ENCODE data around the gene SLCO2A1. TPM values are rescaled to one million over a fixed set of nuclear protein-coding genes. Genes with fewer than 3 reads are reported as not detected.
A peak's percentile ranks its signal among the peaks of the same experiment; 100 is the strongest.

SLCO2A1 gene
- total and polyA plus RNA-seq, 2 experiments from 2014 or later, result 0.22 to 4.8 TPM

GRCh38 chr3:133930341-133930933 is 99.3 kb downstream of the SLCO2A1 start:
- no peak overlapping the region for H3K4me2 ChIP-seq (ENCODE audit: unreplicated experiment)
- H3F3A ChIP-seq (ENCODE audit: insufficient read depth), result no peaks in the 10 kb centered on the region
- H3K4me3 ChIP-seq, result no peak overlapping the region
- H3K27me3 ChIP-seq (replicated peaks; ENCODE audit: insufficient read depth), result no peaks in the 10 kb centered on the region
- H3K79me2 ChIP-seq (ENCODE audit: insufficient read depth), result no peaks in the 10 kb centered on the region
- 0 out of 2 replicates have a peak, but pooled peaks cover 2% of the 10 kb centered on the region for H3K4me1 ChIP-seq (ENCODE audit: insufficient read depth)
- no peaks in the 10 kb centered on the region for H3K9me2 ChIP-seq (ENCODE audit: insufficient read depth)
- WGBS, 2 experiments (ENCODE audit: low coverage in 1 of 2, low lambda C conversion rate in 2 of 2, missing lambda C conversion rate in 2 of 2), result 72 to 85% methylated on average over 1 of the region's 1 CpG
- DNase-seq, result peak; percentile 87
- no peak overlapping the region for H3K9ac ChIP-seq
- H3K9me3 ChIP-seq (ENCODE audit: low read depth), result no peaks in the 10 kb centered on the region
- H4K20me1 ChIP-seq (ENCODE audit: insufficient read depth), result no peaks in the 10 kb centered on the region
- in situ Hi-C loops (cut with MboI), result loop anchor here (10.0 to 25.0 kb wide), 2 partner anchors 264 to 557 kb away; partner anchors contain the start of genes ANAPC13 and CEP63
- no peak overlapping the region for H3K27ac ChIP-seq
- H3K36me3 ChIP-seq (ENCODE audit: low read depth), result no peaks in the 10 kb centered on the region
- H2AFZ ChIP-seq, result no peak overlapping the region
- no peak for TF ChIP-seq EZH2phosphoT487 (IDR thresholded peaks at IDR 0.05; ENCODE audit: insufficient read depth, low read depth)
- TF ChIP-seq EZH2 (IDR thresholded peaks at IDR 0.05; ENCODE audit: insufficient read depth, poor library complexity, severe bottlenecking), result no peak

- Histone ChIP-seq H4K20me1 (ENCODE audit: insufficient read depth) (no peaks in the 10 kb centered on the region), H3K4me3 (no peak overlapping the region), H3K4me1 (ENCODE audit: insufficient read depth) (0 out of 2 replicates have a peak, but pooled peaks cover 3% of the 10 kb centered on the region), H3F3A (ENCODE audit: insufficient read depth) (no peaks in the 10 kb centered on the region), H3K36me3 (ENCODE audit: low read depth) (no peaks in the 10 kb centered on the region), H3K79me2 (ENCODE audit: insufficient read depth) (no peaks in the 10 kb centered on the region), H3K9me2 (ENCODE audit: insufficient read depth) (no peaks in the 10 kb centered on the region), H3K27me3 (replicated peaks; ENCODE audit: insufficient read depth) (no peaks in the 10 kb centered on the region), H3K4me2 (ENCODE audit: unreplicated experiment) (no peak overlapping the region), H3K27ac (no peak overlapping the region), H3K9ac (no peak overlapping the region), H2AFZ (no peak overlapping the region), H3K9me3 (ENCODE audit: low read depth) (no peaks in the 10 kb centered on the region)
- no peak for TF ChIP-seq EZH2phosphoT487 (IDR thresholded peaks at IDR 0.05; ENCODE audit: insufficient read depth, low read depth)
- TF ChIP-seq EZH2 (IDR thresholded peaks at IDR 0.05; ENCODE audit: insufficient read depth, poor library complexity, severe bottlenecking), result no peak
- WGBS, 2 experiments (ENCODE audit: low coverage in 1 of 2, low lambda C conversion rate in 2 of 2, missing lambda C conversion rate in 2 of 2), result 86 to 89% methylated on average over 14 of the region's 14 CpGs
- in situ Hi-C loops (cut with MboI), result loop anchor here (5.0 to 25.0 kb wide), 2 partner anchors 107 to 558 kb away; partner anchors contain the start of genes ANAPC13 and CEP63
- no peak for DNase-seq
These were observed 100.7 kb downstream of the SLCO2A1 start for GRCh38 chr3:133928903-133929607.

- Histone ChIP-seq H3K27ac (no peak overlapping the region), H3K9me3 (ENCODE audit: low read depth) (no peaks in the 10 kb centered on the region), H2AFZ (no peak overlapping the region), H3K4me1 (ENCODE audit: insufficient read depth) (0 out of 2 replicates have a peak, but pooled peaks cover 8% of the 10 kb centered on the region), H3F3A (ENCODE audit: insufficient read depth) (no peaks in the 10 kb centered on the region), H3K4me2 (ENCODE audit: unreplicated experiment) (peak overlapping the region; percentile 75), H3K27me3 (replicated peaks; ENCODE audit: insufficient read depth) (no peaks in the 10 kb centered on the region), H3K9me2 (ENCODE audit: insufficient read depth) (no peaks in the 10 kb centered on the region), H3K79me2 (ENCODE audit: insufficient read depth) (no peaks in the 10 kb centered on the region), H4K20me1 (ENCODE audit: insufficient read depth) (no peaks in the 10 kb centered on the region), H3K9ac (no peak overlapping the region), H3K4me3 (0 out of 2 replicates have a peak overlapping the region, but pooled peaks have one; percentile 66), H3K36me3 (ENCODE audit: low read depth) (no peaks in the 10 kb centered on the region)
- TF ChIP-seq EZH2 (IDR thresholded peaks at IDR 0.05; ENCODE audit: insufficient read depth, poor library complexity, severe bottlenecking) (no peak), EZH2phosphoT487 (IDR thresholded peaks at IDR 0.05; ENCODE audit: insufficient read depth, low read depth) (no peak)
- DNase-seq, result no peak
- WGBS, 2 experiments (ENCODE audit: low coverage in 1 of 2, low lambda C conversion rate in 2 of 2, missing lambda C conversion rate in 2 of 2), result 82 to 83% methylated on average over 20 of the region's 20 CpGs
- in situ Hi-C loops (cut with MboI), result loop anchor here (5.0 to 25.0 kb wide), 2 partner anchors 106 to 559 kb away; partner anchors contain the start of genes ANAPC13 and CEP63
These were observed 101.4 kb downstream of the SLCO2A1 start for GRCh38 chr3:133928136-133928893.

- no peaks in the 10 kb centered on the region for H3K36me3 ChIP-seq (ENCODE audit: low read depth)
- peak overlapping the region; percentile 40; the same call in 1 of the 2 replicates for H3K9ac ChIP-seq
- 9 to 10% methylated on average over 25 to 31 of the region's 51 CpGs for WGBS, 2 experiments (ENCODE audit: low coverage in 1 of 2, low lambda C conversion rate in 2 of 2, missing lambda C conversion rate in 2 of 2)
- H3F3A ChIP-seq (ENCODE audit: insufficient read depth), result no peaks in the 10 kb centered on the region
- TF ChIP-seq EZH2 (IDR thresholded peaks at IDR 0.05; ENCODE audit: insufficient read depth, poor library complexity, severe bottlenecking), result no peak
- no peak for TF ChIP-seq EZH2phosphoT487 (IDR thresholded peaks at IDR 0.05; ENCODE audit: insufficient read depth, low read depth)
- peak overlapping the region; percentile 66 for H3K4me3 ChIP-seq
- in situ Hi-C loops (cut with MboI), result loop anchor here (5.0 to 25.0 kb wide), 2 partner anchors 105 to 560 kb away; partner anchors contain the start of genes ANAPC13 and CEP63
- H3K27ac ChIP-seq, result no peak overlapping the region
- H3K4me2 ChIP-seq (ENCODE audit: unreplicated experiment), result peak overlapping the region; percentile 75
- H3K79me2 ChIP-seq (ENCODE audit: insufficient read depth), result no peaks in the 10 kb centered on the region
- 0 out of 2 replicates have a peak, but pooled peaks cover 8% of the 10 kb centered on the region for H3K4me1 ChIP-seq (ENCODE audit: insufficient read depth)
- H2AFZ ChIP-seq, result peak overlapping the region; percentile 68
- no peaks in the 10 kb centered on the region for H3K9me2 ChIP-seq (ENCODE audit: insufficient read depth)
- peak; percentile 65 for DNase-seq
- no peaks in the 10 kb centered on the region for H4K20me1 ChIP-seq (ENCODE audit: insufficient read depth)
- H3K9me3 ChIP-seq (ENCODE audit: low read depth), result no peaks in the 10 kb centered on the region
- H3K27me3 ChIP-seq (replicated peaks; ENCODE audit: insufficient read depth), result no peaks in the 10 kb centered on the region
These were observed 102.1 kb downstream of the SLCO2A1 start for GRCh38 chr3:133927540-133928066.

Data from GM23248 (cell line).